ENCODE data around the gene LIMS1.
"Not testable (repeated sequence)": the region's sequence is repeated elsewhere in the genome, so short reads cannot be mapped to it uniquely, and the experiment has no call there.

Gene LIMS1

DNA sequence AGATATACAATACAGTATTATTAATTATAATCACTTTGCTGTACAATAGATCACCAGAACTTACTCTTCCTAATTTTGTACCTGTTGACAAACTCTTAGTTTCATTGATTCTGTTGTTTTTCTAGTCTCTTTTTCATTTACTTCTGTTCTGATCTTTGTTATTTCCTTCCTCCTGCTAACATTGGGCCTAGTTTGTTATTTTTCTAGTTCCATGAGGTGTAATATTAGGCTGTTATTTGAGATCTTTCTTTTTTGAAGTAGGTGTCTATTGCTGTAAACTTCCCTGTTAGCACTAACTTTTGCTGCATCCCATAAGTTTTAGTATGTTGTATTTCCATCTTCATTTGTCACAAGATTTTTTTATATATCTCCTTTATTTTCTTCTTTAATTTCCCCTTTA lies 55.1 kb downstream of the LIMS1 start:
- DNase-seq = no peak

GRCh38 chr2:108589781-108590180 lies 55.5 kb downstream of the LIMS1 start:
- DNase-seq = no peak

DNA sequence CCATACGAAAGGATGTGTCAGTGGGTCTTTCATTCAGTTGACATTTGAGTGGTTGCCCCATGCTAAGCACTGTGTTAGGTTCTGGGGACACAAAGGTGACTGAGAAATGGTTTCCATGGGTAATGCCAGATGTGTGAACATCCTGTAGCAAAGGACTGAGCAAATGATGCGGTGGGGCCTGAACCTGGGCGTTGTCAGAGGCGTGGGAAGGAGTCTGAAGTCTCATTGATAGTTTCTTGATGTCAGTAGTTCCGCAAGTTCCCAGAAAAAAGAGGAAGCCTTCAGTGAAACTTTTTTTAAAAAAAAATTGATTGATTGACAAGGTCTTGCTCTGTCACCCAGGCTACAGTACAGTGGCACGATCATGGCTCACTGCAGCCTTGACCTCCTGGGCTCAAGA lies 56.9 kb downstream of the LIMS1 start:
- DNase-seq = no peak

GRCh38 chr2:108593547-108594098 lies 59.4 kb downstream of the LIMS1 start:
- DNase-seq = no peak

DNA sequence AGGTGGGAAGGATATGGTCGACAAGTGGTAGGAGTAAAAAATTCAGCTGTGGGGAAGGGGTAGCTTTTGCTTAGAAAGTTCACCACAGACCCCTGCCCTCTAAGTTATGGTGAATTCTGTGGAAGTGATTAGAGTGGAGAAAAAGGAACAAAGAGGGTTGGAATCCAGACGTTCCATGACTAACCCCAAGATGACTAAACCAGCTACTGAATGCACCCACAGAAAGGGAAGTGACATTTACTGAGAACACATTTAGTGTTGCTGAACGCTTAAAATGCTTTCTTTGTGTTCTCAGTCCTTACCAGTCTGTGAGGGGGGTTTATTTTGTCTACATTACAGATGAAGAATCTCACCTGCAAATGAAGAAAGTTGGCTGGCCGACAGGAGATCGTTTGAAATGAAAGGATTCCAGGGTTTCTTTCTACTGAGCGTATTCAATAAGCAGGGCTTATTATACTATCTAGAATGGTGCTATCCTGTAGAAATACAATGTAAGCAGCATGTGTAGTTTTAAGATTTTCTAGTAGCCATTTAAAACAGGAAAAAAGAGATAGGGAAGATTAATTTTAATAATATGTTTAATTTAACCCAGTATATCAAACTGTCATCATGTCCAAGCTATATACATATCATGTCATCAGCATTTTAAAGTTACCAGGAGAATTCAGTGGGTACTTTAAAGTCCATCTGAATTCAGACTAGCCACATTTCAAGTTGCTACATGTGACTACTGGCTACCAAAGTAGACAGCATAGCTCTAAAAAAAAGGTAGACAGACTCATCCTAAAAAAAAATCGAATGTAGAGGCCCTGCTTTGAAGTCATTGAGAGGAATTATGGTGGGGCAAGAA lies 60.1 kb downstream of the LIMS1 start:
- DNase-seq = no peak

- DNase-seq = no peak
Measured at GRCh38 chr2:108594982-108595464, 60.8 kb downstream of the LIMS1 start.

GRCh38 chr2:108595771-108596170 lies 61.5 kb downstream of the LIMS1 start:
- not testable (repeated sequence) for DNase-seq

- not testable (repeated sequence) for DNase-seq
Measured at GRCh38 chr2:108597105-108597744, 63.0 kb downstream of the LIMS1 start.

DNA sequence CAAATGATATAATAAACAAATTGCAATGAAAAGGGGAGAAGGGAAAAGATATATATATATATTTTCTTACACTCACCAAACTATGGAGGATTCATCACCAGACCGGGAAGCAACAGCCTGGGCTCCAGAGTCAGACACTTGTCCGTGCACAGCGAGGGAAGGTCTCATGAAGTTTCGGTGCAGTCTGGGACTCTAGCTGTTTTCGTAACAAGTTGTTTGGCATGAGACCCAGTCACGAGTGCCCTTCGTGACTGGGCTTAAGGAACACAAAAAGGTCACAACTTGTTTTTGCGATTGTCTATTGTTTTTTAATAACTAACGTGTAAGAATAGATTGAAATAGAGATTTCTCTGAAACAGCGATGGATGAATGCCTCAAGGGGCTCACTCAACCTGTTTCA lies 66.9 kb downstream of the LIMS1 start:
- not testable (repeated sequence) for DNase-seq

- DNase-seq = no peak
Measured at GRCh38 chr2:108602422-108602821, 68.2 kb downstream of the LIMS1 start.

GRCh38 chr2:108604196-108604595 lies 69.9 kb downstream of the LIMS1 start:
- no peak for DNase-seq

DNA sequence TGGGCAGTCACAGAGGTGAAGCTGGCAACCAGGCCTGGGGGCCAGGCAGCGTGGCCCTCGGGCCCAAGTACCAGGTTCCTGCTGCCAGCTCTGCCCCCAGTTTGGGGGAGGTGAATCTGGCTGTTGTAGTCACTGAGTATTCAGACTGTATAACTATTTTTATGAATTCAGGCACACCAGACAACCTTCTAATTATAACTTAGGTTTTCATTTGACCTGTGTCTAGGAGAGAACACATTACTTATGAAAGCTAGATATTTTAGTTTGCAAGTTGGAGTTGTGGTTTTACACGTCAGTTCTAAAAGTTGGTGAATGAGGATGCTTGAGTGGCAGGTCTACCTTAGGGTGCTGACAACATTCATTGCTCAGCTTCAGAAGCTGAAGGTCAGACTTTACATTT lies 71.7 kb downstream of the LIMS1 start:
- DNase-seq = no peak

GRCh38 chr2:108607706-108608301 lies 73.5 kb downstream of the LIMS1 start:
- no peak for DNase-seq

DNA sequence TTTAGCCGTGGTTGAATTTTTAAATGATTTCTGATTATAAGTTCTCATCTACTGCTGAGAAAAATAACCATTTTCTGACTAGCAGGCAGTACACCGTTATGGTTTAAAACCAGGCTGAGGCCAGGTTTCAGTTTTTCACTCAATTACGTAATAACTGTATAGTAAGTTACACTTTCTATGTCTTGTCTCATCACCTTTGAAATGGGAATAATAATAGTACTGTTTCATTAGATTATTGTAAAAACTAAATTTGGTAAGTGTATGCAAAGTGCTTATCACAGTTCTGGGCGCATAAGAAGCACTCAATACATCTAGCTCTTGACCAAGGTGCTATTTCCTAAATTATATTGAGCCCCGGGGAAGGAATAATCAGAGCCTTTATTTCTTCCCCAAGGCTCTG lies 76.8 kb downstream of the LIMS1 start:
- DNase-seq = no peak

GRCh38 chr2:108612153-108612513 lies 77.9 kb downstream of the LIMS1 start:
- no peak for DNase-seq

DNA sequence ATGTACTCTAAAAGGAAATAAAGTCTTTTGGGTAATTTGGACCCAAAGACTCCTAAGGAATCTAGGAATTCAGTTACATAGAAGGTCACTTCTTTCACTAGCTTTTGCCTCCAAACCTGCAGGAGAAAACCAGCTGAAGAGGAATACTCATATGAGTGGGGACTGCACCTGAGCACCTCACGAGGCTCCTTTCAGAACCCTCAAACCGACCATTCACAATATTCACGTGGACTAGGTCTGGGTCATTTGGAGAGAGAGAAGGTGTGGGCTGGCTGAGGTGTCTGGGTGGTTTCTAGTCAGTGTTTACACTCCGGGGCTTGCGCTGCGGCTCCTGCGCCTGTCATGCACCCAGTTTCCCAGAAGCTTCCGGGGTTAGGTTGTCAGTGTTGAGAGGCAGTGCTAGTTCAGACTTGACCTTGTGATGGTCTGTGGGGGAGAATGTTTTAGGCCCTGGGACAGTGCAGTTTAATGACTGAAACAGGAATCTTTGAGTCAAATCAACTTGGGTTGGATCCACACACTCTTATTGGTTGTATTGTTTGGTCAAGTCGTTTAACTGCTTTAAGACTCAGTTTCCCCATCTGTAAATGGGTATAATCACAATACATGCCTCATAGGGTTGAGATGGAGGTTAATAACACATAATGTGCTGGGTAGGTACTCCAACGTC lies 78.4 kb downstream of the LIMS1 start:
- DNase-seq = no peak

DNA sequence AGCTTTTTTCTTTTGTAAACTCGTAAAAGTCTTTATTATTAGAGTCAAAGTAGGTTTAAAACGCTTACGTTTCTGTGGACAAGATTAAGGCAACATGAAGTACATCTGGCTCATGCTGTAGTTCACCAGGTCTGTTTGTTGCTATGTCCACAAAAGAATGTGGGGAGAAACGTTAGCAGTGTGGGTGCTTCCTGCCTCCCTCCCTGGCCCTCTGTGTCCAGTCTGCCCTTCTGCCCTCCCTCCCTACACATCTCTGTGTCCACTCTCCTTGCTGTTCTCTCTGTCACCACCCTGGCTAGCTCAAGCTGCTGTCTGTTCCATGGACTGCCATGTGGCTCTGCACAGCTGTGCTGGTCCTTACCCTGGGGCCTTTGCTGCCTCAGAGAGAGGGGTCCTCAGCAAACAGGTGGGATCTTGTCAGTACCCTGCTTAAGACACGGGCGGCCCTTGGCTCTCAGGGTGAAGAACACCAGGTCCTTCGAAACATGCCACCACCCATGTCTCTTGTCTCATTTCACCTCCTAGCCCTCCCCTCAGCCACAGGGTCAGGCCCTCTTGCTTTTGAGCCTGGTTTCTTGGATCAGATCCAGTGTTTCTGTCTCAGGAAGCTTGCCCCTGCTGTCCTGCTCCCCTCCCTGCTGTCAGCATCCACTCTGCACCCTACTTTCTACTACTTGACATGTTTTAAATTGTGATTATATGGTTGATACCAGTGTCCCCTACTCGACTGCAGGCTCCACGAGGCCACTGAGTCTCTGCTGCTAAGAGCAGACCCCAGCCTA lies 79.2 kb downstream of the LIMS1 start:
- DNase-seq = no peak

DNA sequence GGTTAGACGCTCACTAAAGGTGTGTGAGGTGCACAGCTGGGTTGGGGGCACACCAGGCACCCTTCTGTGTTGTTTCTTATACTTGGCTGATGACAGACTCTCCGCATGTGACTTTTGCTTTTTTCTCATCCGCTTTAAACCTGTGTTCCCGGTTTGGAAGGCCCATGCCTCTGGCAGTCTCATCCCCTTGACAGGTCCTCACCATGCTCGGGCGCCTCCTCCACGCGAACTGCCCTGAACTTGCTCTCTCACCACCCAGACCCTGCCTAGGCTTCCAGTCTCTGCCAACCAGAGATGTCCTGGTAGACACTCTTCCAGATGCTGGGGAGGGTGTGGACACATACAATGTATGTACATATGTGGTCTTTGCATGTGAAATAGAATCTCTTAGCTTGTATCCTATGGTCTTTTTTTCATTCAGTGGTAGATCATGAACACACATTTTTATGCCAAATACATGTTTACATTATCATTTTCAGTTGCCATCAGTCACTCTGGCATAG lies 79.8 kb downstream of the LIMS1 start:
- DNase-seq = no peak

- no peak for DNase-seq
Measured at GRCh38 chr2:108614659-108615058, 80.4 kb downstream of the LIMS1 start.

DNA sequence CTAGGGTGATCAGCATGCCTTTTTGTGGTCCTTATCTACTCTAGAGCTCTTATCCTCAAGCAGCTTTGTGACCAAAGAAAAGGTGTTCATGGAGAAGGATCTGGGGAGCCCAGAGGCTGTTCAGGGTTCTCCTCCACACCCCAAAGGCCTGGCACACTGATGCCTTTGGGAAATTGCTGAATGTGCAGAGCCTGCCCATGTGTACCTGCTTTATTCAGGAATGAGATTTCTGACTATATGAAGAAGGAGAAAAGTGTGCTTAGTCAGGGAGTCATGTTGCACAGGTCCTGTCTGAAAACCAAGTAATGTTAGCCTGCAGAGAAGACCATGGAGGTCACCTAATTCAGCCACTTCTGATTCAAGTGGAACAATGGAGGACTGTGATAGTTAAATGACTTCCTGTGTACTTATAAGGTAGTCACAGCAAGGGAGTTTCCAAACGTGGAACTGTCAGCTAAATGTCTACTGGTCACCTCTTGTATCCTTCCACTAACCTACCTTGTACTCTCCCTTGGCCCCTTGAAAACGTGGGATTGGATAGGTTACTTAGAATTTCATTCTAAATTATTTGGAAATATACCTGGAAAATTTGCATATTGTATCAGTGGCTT lies 81.3 kb downstream of the LIMS1 start:
- DNase-seq = no peak

DNA sequence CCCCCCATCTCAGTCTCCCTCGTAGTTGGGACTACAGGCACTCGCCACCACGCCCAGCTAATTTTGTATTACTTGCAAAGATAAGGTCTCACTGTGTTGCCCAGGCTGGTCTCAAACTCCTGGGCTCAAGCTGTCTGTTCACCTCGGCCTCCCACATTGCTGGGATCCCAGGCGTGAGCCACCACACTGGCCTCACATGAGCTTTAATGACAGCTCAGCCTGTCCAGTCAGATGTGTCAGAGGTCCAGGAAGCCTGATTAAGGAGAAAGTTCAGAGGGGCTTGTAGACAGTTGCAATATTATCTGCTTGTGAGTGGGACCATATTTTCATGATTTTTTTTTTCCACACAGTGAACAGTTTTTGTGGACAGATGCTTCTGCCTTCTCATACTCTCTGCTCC lies 82.0 kb downstream of the LIMS1 start:
- no peak for DNase-seq

DNA sequence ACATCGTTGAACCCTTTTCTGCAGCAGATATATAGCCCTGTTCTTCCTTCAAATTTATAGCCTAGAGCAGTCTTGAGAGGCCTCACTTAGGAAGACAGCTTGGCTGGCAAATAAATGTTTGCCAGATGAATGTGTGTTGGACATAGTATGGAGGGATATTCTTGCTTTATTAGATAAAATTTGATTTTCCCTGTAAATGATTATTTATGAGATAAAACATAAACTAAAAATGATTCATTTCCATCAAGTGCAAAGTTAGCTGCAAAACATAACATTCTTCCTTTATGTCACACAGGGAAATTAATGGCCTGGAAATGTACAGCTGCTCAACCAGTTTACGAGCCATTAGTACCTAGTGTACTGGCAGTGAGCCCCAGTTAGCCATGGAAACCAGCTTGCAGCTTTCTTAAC lies 82.5 kb downstream of the LIMS1 start:
- DNase-seq = no peak
